ENCODE data around the gene RNU5B-1. TPM values are rescaled to one million over a fixed set of nuclear protein-coding genes. Genes with fewer than 3 reads are reported as not detected.

Gene RNU5B-1
- total RNA-seq: 10 to 100 TPM in 2 of 3 donors, not detected in 1; 15.9 to 32.0 TPM
- long read RNA-seq, donor 1: 0 reads
- long read RNA-seq, donor 2: 0 reads

- intact Hi-C loops (cut with DNase I, micrococcal nuclease): no loop called here
- Histone ChIP-seq H3K4me1 (ENCODE audit: low read depth) (peaks cover 4% of the 10 kb centered on the region), H3K9me3 (no peaks in the 10 kb centered on the region), H3K36me3 (ENCODE audit: low read depth) (peaks cover 5% of the 10 kb centered on the region), H3K4me3 (peak within 1 kb of the TSS; percentile 14)
- DNase-seq (peak; percentile 72 to 81 (median 77)), ATAC-seq (peak; percentile 93)
- peak; percentile 64 for TF ChIP-seq CTCF (IDR thresholded peaks at IDR 0.05)
Measured at GRCh38 chr15:65304381-65305149, at the start of gene RNU5B-1. Gene RNU5B-1 (plus strand): TSS chr15:65304677.

GRCh38 chr15:65254758-65255157 lies 49.7 kb upstream of the RNU5B-1 start:
- H3K9me3 ChIP-seq: no peaks in the 10 kb centered on the region
- intact Hi-C loops (cut with DNase I, micrococcal nuclease): loop anchor here in 1 of 2 donors (10.0 kb wide), 1 partner anchor 60 kb away; no protein-coding TSS in a partner anchor
- no peak for ATAC-seq
- DNase-seq: no peak
- H3K4me3 ChIP-seq: no peak overlapping the region
- H3K36me3 ChIP-seq (ENCODE audit: low read depth): no peaks in the 10 kb centered on the region
- no peak for TF ChIP-seq CTCF (IDR thresholded peaks at IDR 0.05)
- H3K4me1 ChIP-seq (ENCODE audit: low read depth): no peaks in the 10 kb centered on the region

- no peaks in the 10 kb centered on the region for H3K9me3 ChIP-seq
- ATAC-seq (no peak), DNase-seq (no peak)
- intact Hi-C loops (cut with DNase I, micrococcal nuclease): loop anchor here in 1 of 2 donors (10.0 kb wide), 1 partner anchor 61 kb away; no protein-coding TSS in a partner anchor
- H3K4me1 ChIP-seq (ENCODE audit: low read depth): no peaks in the 10 kb centered on the region
- no peaks in the 10 kb centered on the region for H3K36me3 ChIP-seq (ENCODE audit: low read depth)
- H3K4me3 ChIP-seq: no peak overlapping the region
- no peak for TF ChIP-seq CTCF (IDR thresholded peaks at IDR 0.05)
Measured at GRCh38 chr15:65255486-65256140, 48.9 kb upstream of the RNU5B-1 start.

- H3K36me3 ChIP-seq (ENCODE audit: low read depth): no peaks in the 10 kb centered on the region
- peak; percentile 43 for ATAC-seq
- no peaks in the 10 kb centered on the region for H3K4me1 ChIP-seq (ENCODE audit: low read depth)
- intact Hi-C loops (cut with DNase I, micrococcal nuclease): loop anchor here in 1 of 2 donors (10.0 kb wide), 1 partner anchor 64 kb away; no protein-coding TSS in a partner anchor
- peak in 1 of 3 donors; percentile 18 for DNase-seq
- H3K9me3 ChIP-seq: no peaks in the 10 kb centered on the region
- H3K4me3 ChIP-seq: no peak overlapping the region
- TF ChIP-seq CTCF (IDR thresholded peaks at IDR 0.05): no peak
Measured at GRCh38 chr15:65258375-65259262, 45.9 kb upstream of the RNU5B-1 start.

GRCh38 chr15:65259367-65259797 lies 45.1 kb upstream of the RNU5B-1 start:
- no peak overlapping the region for H3K4me3 ChIP-seq
- no peaks in the 10 kb centered on the region for H3K9me3 ChIP-seq
- TF ChIP-seq CTCF (IDR thresholded peaks at IDR 0.05): no peak
- intact Hi-C loops (cut with DNase I, micrococcal nuclease): loop anchor here in 1 of 2 donors (10.0 kb wide), 1 partner anchor 65 kb away; no protein-coding TSS in a partner anchor
- no peaks in the 10 kb centered on the region for H3K4me1 ChIP-seq (ENCODE audit: low read depth)
- peak; percentile 35 for ATAC-seq
- no peaks in the 10 kb centered on the region for H3K36me3 ChIP-seq (ENCODE audit: low read depth)
- DNase-seq: peak in 1 of 3 donors; percentile 16
